Muscle layer of colon (tissue), 2 donors: ENCODE results near the gene BCCIP.

ENCODE experiments used
- H3K27ac ChIP-seq: one replicate; pipeline ENCODE4 v1.7.0; 2013; ENCODE audit warnings: low read depth, mild to moderate bottlenecking, low read length, moderate library complexity
- H3K27me3 ChIP-seq, 2 donors: one replicate each; pipeline ENCODE4 v1.7.0; 2013; ENCODE audit warnings: low read length in 2 of 2, mild to moderate bottlenecking in 2 of 2; ENCODE audit not compliant: insufficient read depth in 2 of 2, control insufficient read depth in 1 of 2
- H3K36me3 ChIP-seq: one replicate; pipeline ENCODE4 v1.7.0; 2013; ENCODE audit warnings: mild to moderate bottlenecking, low read length; ENCODE audit not compliant: insufficient read depth
- H3K4me1 ChIP-seq: one replicate; pipeline ENCODE4 v1.7.0; 2013; ENCODE audit warnings: mild to moderate bottlenecking, low read length; ENCODE audit not compliant: insufficient read depth
- H3K4me3 ChIP-seq, 2 donors: one replicate each; pipeline ENCODE4 v1.7.0; 2013; ENCODE audit warnings: low read length in 2 of 2, low read depth in 1 of 2, mild to moderate bottlenecking in 1 of 2, moderate library complexity in 1 of 2
- H3K9ac ChIP-seq: one replicate; pipeline ENCODE4 v1.7.0; 2013; ENCODE audit warnings: low read length
- H3K9me3 ChIP-seq: one replicate; pipeline ENCODE4 v1.7.0; 2013; ENCODE audit warnings: mild to moderate bottlenecking, low read length
- donor health status: abdominal sarcoma.
- donor health status: Adenocarcinoma of cecum.

BCCIP gene

DNA sequence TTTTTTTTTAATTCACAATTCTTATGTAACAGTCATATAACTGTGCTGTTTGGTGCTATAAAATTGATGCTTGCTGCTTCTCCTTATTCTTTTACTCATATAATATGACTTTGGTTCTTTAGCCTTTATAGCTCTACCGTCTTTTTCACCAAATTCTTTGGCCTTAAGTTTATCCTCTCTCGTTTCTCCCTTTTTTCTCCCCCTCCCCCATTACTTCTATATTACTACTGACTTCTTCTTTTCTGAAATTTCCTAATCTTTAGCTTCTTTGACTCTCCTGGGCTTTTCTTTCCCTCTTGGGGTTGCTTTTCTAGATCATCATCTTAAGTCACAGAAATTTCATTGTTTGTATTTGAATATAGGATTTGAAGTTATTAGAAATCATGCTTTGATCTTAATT lies 3.8 kb downstream of the BCCIP start:
- no peaks in the 10 kb centered on the region for H3K9me3 ChIP-seq
- no peaks in the 10 kb centered on the region for H3K27me3 ChIP-seq
- H3K27ac ChIP-seq: no peak overlapping the region
- no peak overlapping the region for H3K9ac ChIP-seq
- H3K4me3 ChIP-seq: no peak overlapping the region
- peaks cover 16% of the 10 kb centered on the region for H3K4me1 ChIP-seq
- peaks cover 46% of the 10 kb centered on the region for H3K36me3 ChIP-seq

- Histone ChIP-seq H3K4me3 (no peak overlapping the region), H3K27ac (no peak overlapping the region), H3K9ac (no peak overlapping the region), H3K4me1 (peaks cover 14% of the 10 kb centered on the region), H3K27me3 (no peaks in the 10 kb centered on the region), H3K36me3 (peaks cover 58% of the 10 kb centered on the region), H3K9me3 (no peaks in the 10 kb centered on the region)
Observed at GRCh38 chr10:125828311-125828710, 5.0 kb downstream of the BCCIP start.

- Histone ChIP-seq H3K4me3 (no peak overlapping the region), H3K36me3 (peaks cover 74% of the 10 kb centered on the region), H3K27me3 (no peaks in the 10 kb centered on the region), H3K4me1 (no peaks in the 10 kb centered on the region), H3K9ac (no peak overlapping the region), H3K9me3 (no peaks in the 10 kb centered on the region), H3K27ac (no peak overlapping the region)
Observed at GRCh38 chr10:125836746-125837145, 13.4 kb downstream of the BCCIP start.

GRCh38 chr10:125838802-125839575 lies 15.6 kb downstream of the BCCIP start:
- no peaks in the 10 kb centered on the region for H3K9me3 ChIP-seq
- H3K9ac ChIP-seq: no peak overlapping the region
- no peak overlapping the region for H3K4me3 ChIP-seq
- H3K27ac ChIP-seq: no peak overlapping the region
- H3K36me3 ChIP-seq: peaks cover 52% of the 10 kb centered on the region
- no peaks in the 10 kb centered on the region for H3K27me3 ChIP-seq
- H3K4me1 ChIP-seq: no peaks in the 10 kb centered on the region

DNA sequence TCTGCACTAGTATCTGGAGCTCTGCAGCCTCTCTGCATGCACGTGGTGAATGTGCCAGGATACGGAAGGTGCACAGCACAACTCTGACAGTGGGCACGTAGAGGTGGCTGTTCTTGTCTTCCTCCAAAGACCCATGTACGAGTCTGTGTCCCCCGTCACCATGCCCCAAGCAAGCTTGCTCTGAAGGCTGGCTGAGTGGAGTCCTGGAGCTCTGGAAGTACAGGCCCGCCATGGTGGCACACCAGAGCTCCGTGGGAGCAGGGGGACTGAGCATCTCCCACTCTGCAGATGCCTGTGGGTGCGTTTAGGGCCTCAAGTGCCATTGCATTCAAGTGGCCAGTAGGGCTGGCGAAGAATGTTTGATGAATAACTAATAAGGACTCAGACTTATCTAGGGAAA lies 17.1 kb downstream of the BCCIP start:
- peaks cover 49% of the 10 kb centered on the region for H3K36me3 ChIP-seq

GRCh38 chr10:125840955-125841354 lies 17.6 kb downstream of the BCCIP start:
- no peak overlapping the region for H3K9ac ChIP-seq
- H3K9me3 ChIP-seq: no peaks in the 10 kb centered on the region
- H3K27me3 ChIP-seq: no peaks in the 10 kb centered on the region
- H3K27ac ChIP-seq: no peak overlapping the region
- H3K4me3 ChIP-seq: no peak overlapping the region
- H3K36me3 ChIP-seq: peaks cover 51% of the 10 kb centered on the region
- no peaks in the 10 kb centered on the region for H3K4me1 ChIP-seq

More for the DNA sequence above, 17.1 kb downstream of the BCCIP start:
- Histone ChIP-seq H3K9me3 (no peaks in the 10 kb centered on the region), H3K27ac (no peak overlapping the region), H3K4me1 (no peaks in the 10 kb centered on the region), H3K9ac (no peak overlapping the region), H3K4me3 (no peak overlapping the region), H3K27me3 (no peaks in the 10 kb centered on the region)

DNA sequence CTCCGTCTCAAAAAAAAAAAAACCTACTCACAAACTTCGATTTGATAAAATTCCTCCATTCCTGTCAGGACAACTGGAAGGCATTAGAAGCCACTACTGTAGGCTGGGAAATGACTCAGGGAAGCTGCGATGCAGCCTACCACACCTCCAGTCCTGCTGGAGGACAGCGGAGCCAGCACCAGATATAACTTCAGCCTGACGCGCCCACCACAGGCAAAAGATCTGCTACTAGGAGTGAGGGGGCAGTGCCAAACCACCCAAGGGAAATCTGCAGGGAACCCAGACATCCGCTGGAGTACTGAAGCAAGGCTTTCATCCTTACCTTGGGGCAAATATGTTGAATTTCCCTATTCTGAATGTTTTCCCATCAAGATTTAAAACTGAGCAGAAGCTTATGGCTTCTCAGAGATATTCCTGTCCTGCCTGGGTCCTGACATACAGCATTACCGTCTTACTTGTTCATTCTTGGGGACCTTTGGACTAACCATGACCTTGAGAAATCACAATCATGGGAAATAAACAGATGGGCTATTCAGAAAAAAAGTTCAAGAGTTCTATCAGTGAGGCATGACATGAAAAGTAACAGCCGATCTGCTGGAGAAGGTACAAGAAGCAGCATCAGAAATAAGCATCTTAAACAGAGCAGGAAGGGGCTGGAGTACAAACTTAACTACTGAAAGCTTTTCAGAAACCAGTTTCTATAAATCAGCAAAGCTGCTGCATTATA lies 20.4 kb downstream of the BCCIP start:
- Histone ChIP-seq H3K9me3 (no peaks in the 10 kb centered on the region), H3K4me3 (no peak overlapping the region), H3K36me3 (peaks cover 31% of the 10 kb centered on the region), H3K9ac (no peak overlapping the region), H3K4me1 (no peaks in the 10 kb centered on the region), H3K27me3 (no peaks in the 10 kb centered on the region), H3K27ac (no peak overlapping the region)

DNA sequence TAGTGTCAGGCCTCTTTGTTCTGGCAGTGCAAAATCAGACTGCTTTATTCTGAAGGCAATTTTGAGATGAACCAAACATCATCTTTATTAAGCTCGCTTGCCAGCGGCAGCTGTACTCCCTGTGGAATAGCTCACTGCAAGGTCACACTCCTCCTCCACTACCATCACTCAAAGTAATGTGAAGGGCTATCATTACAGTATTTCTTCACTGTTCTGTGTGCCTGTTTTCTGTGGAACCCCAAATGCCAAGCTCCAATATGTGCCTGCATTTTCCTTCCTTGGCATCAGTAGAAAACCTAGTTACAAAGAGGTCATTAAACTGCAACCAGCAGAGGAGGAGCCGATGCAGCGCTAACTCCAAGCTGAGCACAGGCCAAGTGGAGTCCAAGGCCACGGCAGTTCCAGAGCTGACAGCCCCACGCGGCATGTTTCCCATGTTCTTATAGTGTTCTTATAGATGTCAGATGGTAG lies 21.4 kb downstream of the BCCIP start:
- no peak overlapping the region for H3K4me3 ChIP-seq
- no peaks in the 10 kb centered on the region for H3K4me1 ChIP-seq
- no peaks in the 10 kb centered on the region for H3K27me3 ChIP-seq
- no peaks in the 10 kb centered on the region for H3K9me3 ChIP-seq
- H3K9ac ChIP-seq: no peak overlapping the region
- H3K27ac ChIP-seq: no peak overlapping the region
- peaks cover 31% of the 10 kb centered on the region for H3K36me3 ChIP-seq

GRCh38 chr10:125845617-125846016 lies 22.3 kb downstream of the BCCIP start:
- peaks cover 23% of the 10 kb centered on the region for H3K36me3 ChIP-seq

GRCh38 chr10:125846894-125847293 lies 23.5 kb downstream of the BCCIP start:
- Histone ChIP-seq H3K36me3 (peaks cover 15% of the 10 kb centered on the region), H3K4me3 (no peak overlapping the region), H3K27ac (no peak overlapping the region)

More at GRCh38 chr10:125845617-125846016, 22.3 kb downstream of the BCCIP start:
- Histone ChIP-seq H3K4me3 (no peak overlapping the region), H3K4me1 (no peaks in the 10 kb centered on the region), H3K27ac (no peak overlapping the region), H3K9me3 (no peaks in the 10 kb centered on the region), H3K27me3 (no peaks in the 10 kb centered on the region), H3K9ac (no peak overlapping the region)

DNA sequence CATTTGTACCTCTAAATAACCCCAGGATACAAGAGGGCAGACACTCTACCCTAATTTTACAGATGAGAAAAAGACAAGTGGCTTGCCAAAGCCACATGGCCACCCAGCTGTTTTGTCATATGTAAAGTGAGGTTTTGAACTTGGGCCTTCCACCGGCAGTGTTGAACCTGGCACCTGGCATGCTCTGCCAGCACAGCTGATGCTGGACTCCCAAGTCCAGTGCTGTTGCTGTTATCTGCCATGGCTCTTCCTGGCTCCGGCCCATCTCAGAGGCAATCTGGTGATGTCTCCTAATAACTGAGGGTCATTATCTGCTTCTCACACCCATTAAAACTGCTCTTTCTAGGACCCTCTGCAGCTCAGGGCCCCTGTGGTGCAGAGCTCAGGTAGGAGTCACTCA lies 25.0 kb downstream of the BCCIP start:
- Histone ChIP-seq H3K9ac (no peak overlapping the region), H3K27ac (no peak overlapping the region), H3K9me3 (no peaks in the 10 kb centered on the region), H3K4me3 (no peak overlapping the region), H3K4me1 (no peaks in the 10 kb centered on the region), H3K27me3 (no peaks in the 10 kb centered on the region), H3K36me3 (peaks cover 27% of the 10 kb centered on the region)

More at GRCh38 chr10:125846894-125847293, 23.5 kb downstream of the BCCIP start:
- no peaks in the 10 kb centered on the region for H3K4me1 ChIP-seq
- H3K9me3 ChIP-seq: no peaks in the 10 kb centered on the region
- no peak overlapping the region for H3K9ac ChIP-seq
- no peaks in the 10 kb centered on the region for H3K27me3 ChIP-seq
